SK-N-SH (cell line): ENCODE measurements around the gene MTFP1. TPM values are rescaled to one million over a fixed set of nuclear protein-coding genes. Genes with fewer than 3 reads are reported as not detected.

Experiments used
- CTCF ChIA-PET: fragments of 300-600, 350-600 bp; formaldehyde crosslinking; extraction: SDS; loops from one replicate; lab custom pipeline; 2021; lab: Yijun Ruan, JAX
- POLR2A ChIA-PET: fragments of 350-600 bp; sonication (Branson Sonifier 250); formaldehyde crosslinking; extraction: SDS; loops from one replicate; lab custom pipeline; 2020; ENCODE audit warnings: antibody characterized with exemption, inconsistent platforms; lab: Yijun Ruan, JAX
- DNase-seq: peaks from one replicate; pipeline ENCODE4 v3.0.0; 2012
- H2AFZ ChIP-seq: fragments of 200-600 bp; sonication (generic); 2 replicates; pipeline ENCODE4 v1.8.1; 2016; ENCODE audit warnings: antibody characterized with exemption, mild to moderate bottlenecking, low read depth
- H3F3A ChIP-seq: fragments of 200-600 bp; sonication (generic); replicated peaks from 2 replicates; pipeline ENCODE3; 2016; ENCODE audit warnings: antibody characterized with exemption, mild to moderate bottlenecking; ENCODE audit not compliant: insufficient read depth
- H3K27ac ChIP-seq, 2 experiments: fragments of 200-500 bp in 1 of 2; fragments of 200-600 bp in 1 of 2; sonication (Bioruptor generic) in 1 of 2; sonication (generic), shearing (Covaris generic) in 1 of 2; 2 replicates each; pipeline versions ENCODE4 v1.5.1 to v1.6.1; 2014 to 2016; ENCODE audit warnings: low read depth in 2 of 2, inconsistent platforms in 1 of 2, low read length in 1 of 2, mild to moderate bottlenecking in 1 of 2, mixed read lengths in 1 of 2
- H3K27me3 ChIP-seq: fragments of 200-600 bp; sonication (generic), shearing (Covaris generic); 2 replicates; pipeline ENCODE4 v1.6.1; 2016; ENCODE audit warnings: mixed run types; ENCODE audit not compliant: insufficient read depth
- H3K36me3 ChIP-seq, 2 experiments: fragments of 200-500 bp in 1 of 2; fragments of 200-600 bp in 1 of 2; sonication (Bioruptor generic) in 1 of 2; sonication (generic) in 1 of 2; replicated peaks in 1 of 2; 2 replicates each; pipeline versions ENCODE3 to v1.5.1; 2014 to 2016; ENCODE audit warnings: low read length in 1 of 2, mild to moderate bottlenecking in 1 of 2; ENCODE audit not compliant: insufficient read depth in 2 of 2, control insufficient read depth in 1 of 2
- H3K4me1 ChIP-seq, 2 experiments: fragments of 200-500 bp in 1 of 2; fragments of 200-600 bp in 1 of 2; sonication (Bioruptor generic) in 1 of 2; sonication (generic), shearing (Covaris generic) in 1 of 2; 2 replicates each; pipeline versions ENCODE4 v1.5.1 to v1.6.1; 2014 to 2016; ENCODE audit warnings: low read depth in 1 of 2, low read length in 1 of 2, mixed run types in 1 of 2; ENCODE audit not compliant: insufficient read depth in 2 of 2, control insufficient read depth in 1 of 2
- H3K4me2 ChIP-seq: fragments of 200-600 bp; sonication (generic), shearing (Covaris generic); 2 replicates; pipeline ENCODE4 v1.6.1; 2017; ENCODE audit warnings: mixed run types
- H3K4me3 ChIP-seq, 2 experiments: fragments of 200-500 bp in 1 of 2; fragments of 200-600 bp in 1 of 2; sonication (Bioruptor generic) in 1 of 2; sonication (generic), shearing (Covaris generic) in 1 of 2; 2 replicates each; pipeline versions ENCODE4 v1.5.1 to v1.8.1; 2014 to 2016; ENCODE audit warnings: low read depth in 2 of 2, inconsistent platforms in 1 of 2, low read length in 1 of 2, mild to moderate bottlenecking in 1 of 2, mixed read lengths in 1 of 2, moderate library complexity in 1 of 2
- H3K79me2 ChIP-seq: fragments of 200-600 bp; sonication (generic); 2 replicates; pipeline ENCODE4 v1.8.1; 2017; ENCODE audit warnings: mild to moderate bottlenecking; ENCODE audit not compliant: insufficient read depth
- H3K9ac ChIP-seq: fragments of 200-600 bp; sonication (generic); 2 replicates; pipeline ENCODE4 v1.6.1; 2017; ENCODE audit warnings: mixed run types
- H3K9me2 ChIP-seq: fragments of 200-600 bp; sonication (generic); 2 replicates; pipeline ENCODE4 v1.6.1; 2017; ENCODE audit warnings: mixed run types
- H3K9me3 ChIP-seq: fragments of 200-600 bp; sonication (generic); 2 replicates; pipeline ENCODE4 v1.6.1; 2017; ENCODE audit warnings: mixed run types, mild to moderate bottlenecking, moderate library complexity
- H4K20me1 ChIP-seq: fragments of 200-600 bp; sonication (generic); 2 replicates; pipeline ENCODE4 v1.6.1; 2017; ENCODE audit warnings: mild to moderate bottlenecking, mixed run types; ENCODE audit not compliant: insufficient read depth
- CHD2 ChIP-seq: fragments of 150-350 bp; IDR thresholded peaks from 2 replicates; pipeline ENCODE4 v1.6.1; 2018; ENCODE audit warnings: low read length; ENCODE audit not compliant: partially characterized antibody
- ELF1 ChIP-seq: IDR thresholded peaks from 2 replicates; pipeline ENCODE4 v1.4.0; 2012
- EP300 ChIP-seq, 2 experiments: IDR thresholded peaks; 2 replicates each; pipeline versions ENCODE4 v1.4.0 to v1.6.1; 2012; ENCODE audit warnings: borderline replicate concordance in 1 of 2, low read depth in 1 of 2, low read length in 1 of 2
- EZH2phosphoT487 ChIP-seq: fragments of 200-600 bp; sonication (generic); IDR thresholded peaks from 2 replicates; pipeline ENCODE4 v1.6.1; 2017; ENCODE audit warnings: low read depth, mixed run types, mild to moderate bottlenecking, antibody characterized with exemption, moderate library complexity, borderline replicate concordance
- FOXM1 ChIP-seq: IDR thresholded peaks from 2 replicates; pipeline ENCODE4 v1.4.0; 2012; ENCODE audit warnings: low read depth, mild to moderate bottlenecking
- GATA2 ChIP-seq: sonication (generic); formaldehyde crosslinking; IDR thresholded peaks from 2 replicates; pipeline ENCODE4 v1.5.0; 2020; ENCODE audit warnings: mild to moderate bottlenecking, missing genetic modification reagents
- JUND ChIP-seq: IDR thresholded peaks from 2 replicates; pipeline ENCODE4 v1.4.0; 2012
- MEF2A ChIP-seq: IDR thresholded peaks from 2 replicates; pipeline ENCODE4 v1.4.0; 2012; ENCODE audit warnings: low read depth, borderline replicate concordance
- MXI1 ChIP-seq: IDR thresholded peaks from 2 replicates; pipeline ENCODE4 v1.6.1; 2012; ENCODE audit warnings: mild to moderate bottlenecking, low read depth, low read length, improper control_type of control experiment
- NFIC ChIP-seq: IDR thresholded peaks from 2 replicates; pipeline ENCODE4 v1.4.0; 2012; ENCODE audit warnings: borderline replicate concordance
- NRF1 ChIP-seq: IDR thresholded peaks from 2 replicates; pipeline ENCODE4 v1.6.1; 2012; ENCODE audit warnings: low read depth, mild to moderate bottlenecking, low read length
- POLR2AphosphoS5 ChIP-seq: IDR thresholded peaks from 2 replicates; pipeline ENCODE4 v1.6.1; 2012; ENCODE audit warnings: low read depth, low read length
- RFX5 ChIP-seq: IDR thresholded peaks from 2 replicates; pipeline ENCODE4 v1.6.1; 2012; ENCODE audit warnings: mild to moderate bottlenecking, improper control_type of control experiment, low read length
- RXRA ChIP-seq: IDR thresholded peaks from 2 replicates; pipeline ENCODE4 v1.4.0; 2012; ENCODE audit warnings: low read depth, mild to moderate bottlenecking, borderline replicate concordance
- SIN3A ChIP-seq: IDR thresholded peaks from 2 replicates; pipeline ENCODE4 v1.6.1; 2012; ENCODE audit warnings: low read depth, mild to moderate bottlenecking, low read length, moderate library complexity, borderline replicate concordance
- TEAD4 ChIP-seq: IDR thresholded peaks from 2 replicates; pipeline ENCODE4 v1.4.0; 2012; ENCODE audit warnings: mild to moderate bottlenecking, borderline replicate concordance; ENCODE audit not compliant: insufficient read depth
- USF2 ChIP-seq: fragments of 150-350 bp; IDR thresholded peaks from 2 replicates; pipeline ENCODE4 v1.6.1; 2017; ENCODE audit warnings: antibody characterized with exemption, low read length, low read depth, borderline replicate concordance
- ZBTB33 ChIP-seq: IDR thresholded peaks from 2 replicates; pipeline ENCODE4 v1.4.0; 2012; ENCODE audit warnings: low read depth, borderline replicate concordance
- WGBS: methylation state at CpG from one replicate; pipeline ENCODE4 v1.1.6; 2017; ENCODE audit warnings: low lambda C conversion rate; 5-methylcytosine and 5-hydroxymethylcytosine counted together
- polyA plus RNA-seq, 3 experiments: library from polyadenylated mRNA; depleted of rRNA; stranded (reverse); fragments of >200 nt; gene quantifications; 2 replicates each; pipeline ENCODE4 v1.2.3, GENCODE V29; 2012
- TF ChIP-seq, protein P1 (sequence below): IDR thresholded peaks from 2 replicates; pipeline ENCODE4 v1.4.0; 2012; ENCODE audit warnings: low read depth, borderline replicate concordance

Gene MTFP1
- polyA plus RNA-seq, 1 of the 3 experiments (the other 2 are of a cell fraction), result 18.9 TPM

DNA sequence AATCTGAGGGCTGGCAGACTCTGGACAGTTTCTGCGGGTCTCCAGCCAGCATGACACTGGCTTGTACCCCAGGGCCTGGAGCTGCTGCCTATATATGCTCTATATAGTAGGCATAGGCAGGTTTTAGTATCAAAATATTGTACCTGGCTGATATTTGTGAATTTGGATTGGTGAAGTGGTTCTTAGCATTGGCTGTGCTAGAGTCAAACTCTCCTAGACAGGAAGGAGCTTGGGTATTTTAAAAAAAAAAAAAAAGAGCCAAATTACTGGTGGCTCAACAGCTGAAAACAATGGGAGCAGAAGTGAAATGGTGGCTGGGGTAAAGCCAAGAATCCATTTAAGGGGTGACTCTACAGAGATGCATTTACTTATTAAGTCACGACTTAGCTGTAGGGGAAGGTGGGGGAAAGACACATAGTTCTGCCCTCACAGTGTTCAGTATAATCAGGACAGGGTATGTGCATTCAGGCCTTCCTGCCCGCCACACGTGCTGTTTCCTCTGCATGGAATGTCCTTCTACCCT lies 11.0 kb upstream of the MTFP1 start:
- H3K4me1 ChIP-seq, result peaks cover 0 to 4% of the 10 kb centered on the region in 2 experiments; a peak in 1 of 4 replicates
- CTCF ChIA-PET, result interaction anchor here (1.1 to 1.5 kb wide), 2 partner anchors 9 to 126 kb away, joined by 5 to 10 read pairs; partner anchors contain the start of gene CASTOR1
- no peak overlapping the region for H3K9ac ChIP-seq
- H3K9me2 ChIP-seq, result no peaks in the 10 kb centered on the region
- H3K36me3 ChIP-seq, result peaks cover 30 to 44% of the 10 kb centered on the region in 2 experiments
- H3K4me2 ChIP-seq, result no peak overlapping the region
- 83% methylated on average over 4 of the region's 4 CpGs for WGBS
- no peaks in the 10 kb centered on the region for H3K9me3 ChIP-seq
- H3K27ac ChIP-seq, result no peak overlapping the region
- H3F3A ChIP-seq, result peaks cover 3% of the 10 kb centered on the region
- no peaks in the 10 kb centered on the region for H3K79me2 ChIP-seq
- no peaks in the 10 kb centered on the region for H4K20me1 ChIP-seq
- no peak overlapping the region for H3K4me3 ChIP-seq
- no peak for DNase-seq
- no peak overlapping the region for H2AFZ ChIP-seq
- TF ChIP-seq JUND (no peak), RFX5 (no peak), NFIC (no peak), MEF2A (no peak), SIN3A (no peak), ELF1 (no peak), POLR2AphosphoS5 (no peak), RXRA (no peak)
- POLR2A ChIA-PET, result interaction anchor here (0.6 kb wide), 1 partner anchor 33 kb away, joined by 3 read pairs; no protein-coding TSS in a partner anchor
- H3K27me3 ChIP-seq, result no peaks in the 10 kb centered on the region

GRCh38 chr22:30416403-30416802 lies 9.2 kb upstream of the MTFP1 start:
- POLR2A ChIA-PET, result no interaction called here
- 71% methylated on average over 2 of the region's 2 CpGs for WGBS
- H2AFZ ChIP-seq, result no peak overlapping the region
- no peaks in the 10 kb centered on the region for H4K20me1 ChIP-seq
- H3K36me3 ChIP-seq, result peaks cover 30 to 39% of the 10 kb centered on the region in 2 experiments
- CTCF ChIA-PET, result no interaction called here
- H3K9me3 ChIP-seq, result no peaks in the 10 kb centered on the region
- no peak overlapping the region for H3K4me2 ChIP-seq
- H3K9me2 ChIP-seq, result no peaks in the 10 kb centered on the region
- no peak overlapping the region for H3K27ac ChIP-seq
- peaks cover 9 to 18% of the 10 kb centered on the region in 2 experiments for H3K4me1 ChIP-seq
- H3K4me3 ChIP-seq, result no peak overlapping the region
- TF ChIP-seq, protein P1, sequence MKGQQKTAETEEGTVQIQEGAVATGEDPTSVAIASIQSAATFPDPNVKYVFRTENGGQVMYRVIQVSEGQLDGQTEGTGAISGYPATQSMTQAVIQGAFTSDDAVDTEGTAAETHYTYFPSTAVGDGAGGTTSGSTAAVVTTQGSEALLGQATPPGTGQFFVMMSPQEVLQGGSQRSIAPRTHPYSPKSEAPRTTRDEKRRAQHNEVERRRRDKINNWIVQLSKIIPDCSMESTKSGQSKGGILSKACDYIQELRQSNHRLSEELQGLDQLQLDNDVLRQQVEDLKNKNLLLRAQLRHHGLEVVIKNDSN, result no peak
- TF ChIP-seq MXI1 (no peak), TEAD4 (no peak), USF2 (no peak), EP300 (IDR thresholded peaks at IDR 0.05; ENCODE audit: borderline replicate concordance in 1 of 2, low read depth in 1 of 2, low read length in 1 of 2) (no peak), GATA2 (CRISPR knock-in tag) (no peak), FOXM1 (no peak), CHD2 (no peak), EZH2phosphoT487 (no peak), POLR2AphosphoS5 (no peak), MEF2A (no peak), SIN3A (no peak), ELF1 (no peak), ZBTB33 (no peak), NRF1 (no peak)
- H3F3A ChIP-seq, result peaks cover 21% of the 10 kb centered on the region
- no peaks in the 10 kb centered on the region for H3K27me3 ChIP-seq
- H3K9ac ChIP-seq, result no peak overlapping the region
- H3K79me2 ChIP-seq, result peaks cover 2% of the 10 kb centered on the region; the same call in 1 of the 2 replicates
- no peak for DNase-seq
